Fibroblast of lung (primary cell): ENCODE results near the gene MAML2. TPM values are rescaled to one million over a fixed set of nuclear protein-coding genes. Genes with fewer than 3 reads are reported as not detected.
A peak's percentile ranks its signal among the peaks of the same experiment; 100 is the strongest.

Experiments used
- DNase-seq, 2 donors: peaks; one replicate each; pipeline versions ENCODE4 v3.0.0 to v3.0.0-alpha.2; 2010; ENCODE audit warnings: low read depth in 2 of 2
- H2AFZ ChIP-seq: 2 replicates; pipeline ENCODE4 v1.5.1; 2012; ENCODE audit warnings: low read length, control low read depth, inconsistent platforms
- H3K27ac ChIP-seq: 2 replicates; pipeline ENCODE4 v1.5.1; 2011; ENCODE audit warnings: low read length, control low read depth; ENCODE audit not compliant: insufficient read depth
- H3K27me3 ChIP-seq: 2 replicates; pipeline ENCODE4 v1.5.1; 2011; ENCODE audit warnings: mild to moderate bottlenecking, low read length; ENCODE audit not compliant: control insufficient read depth, insufficient read depth
- H3K36me3 ChIP-seq: 2 replicates; pipeline ENCODE4 v1.5.1; 2011; ENCODE audit warnings: low read length; ENCODE audit not compliant: control insufficient read depth, insufficient read depth
- H3K4me1 ChIP-seq: 2 replicates; pipeline ENCODE4 v1.5.1; 2011; ENCODE audit warnings: low read length; ENCODE audit not compliant: control insufficient read depth, insufficient read depth; ENCODE audit errors: extremely low read depth
- H3K4me2 ChIP-seq: 2 replicates; pipeline ENCODE4 v1.5.1; 2011; ENCODE audit warnings: low read length, control low read depth; ENCODE audit not compliant: insufficient read depth; ENCODE audit errors: extremely low read depth
- H3K4me3 ChIP-seq, 4 experiments: fragments of 200-600 bp in 1 of 4; sonication (generic) in 1 of 4; replicated peaks in 1 of 4; 2 replicates each; pipeline ENCODE4 v1.5.1; 2011 to 2016; ENCODE audit warnings: low read length in 4 of 4, low read depth in 3 of 4, mild to moderate bottlenecking in 3 of 4, control low read depth in 2 of 4, inconsistent platforms in 1 of 4, mixed read lengths in 1 of 4; ENCODE audit not compliant: insufficient read depth in 1 of 4; ENCODE audit errors: control extremely low read depth in 1 of 4
- H3K79me2 ChIP-seq: 2 replicates; pipeline ENCODE4 v1.5.1; 2012; ENCODE audit warnings: mild to moderate bottlenecking, low read length, inconsistent platforms; ENCODE audit not compliant: control insufficient read depth, insufficient read depth
- H3K9ac ChIP-seq: 2 replicates; pipeline ENCODE4 v1.5.1; 2011; ENCODE audit warnings: mild to moderate bottlenecking, low read length, control low read depth; ENCODE audit not compliant: insufficient read depth
- H3K9me3 ChIP-seq: 2 replicates; pipeline ENCODE4 v1.5.1; 2012; ENCODE audit warnings: low read depth, low read length; ENCODE audit not compliant: control insufficient read depth, insufficient read depth
- H4K20me1 ChIP-seq: 2 replicates; pipeline ENCODE4 v1.5.1; 2011; ENCODE audit warnings: low read length; ENCODE audit not compliant: control insufficient read depth, insufficient read depth; ENCODE audit errors: extremely low read depth
- EZH2 ChIP-seq: IDR thresholded peaks from 2 replicates; pipeline ENCODE4 v1.5.1; 2012; ENCODE audit warnings: low read length, control low read depth, mild to moderate bottlenecking; ENCODE audit errors: missing control alignments
- polyA plus RNA-seq, 2 donors: library from polyadenylated mRNA; depleted of rRNA in 1 of 2; stranded (reverse) in 1 of 2; unstranded in 1 of 2; fragments of >200 nt; gene quantifications; 2 replicates each; pipeline ENCODE4 v1.2.1, GENCODE V29; 2011 to 2012; ENCODE audit warnings: missing spikeins in 1 of 2
- total RNA-seq: library from RNA; depleted of rRNA; stranded (reverse); fragments of >200 nt; gene quantifications from 2 replicates; pipeline ENCODE4 v1.2.1, GENCODE V29; 2014
- TF ChIP-seq, protein P1 (sequence below), 2 donors: IDR thresholded peaks in 1 of 2; conservative IDR thresholded peaks in 1 of 2; 1 replicate in 1 of 2; 2 replicates in 1 of 2; pipeline ENCODE4 v1.5.1; 2011 to 2012; ENCODE audit warnings: low read length in 2 of 2, control low read depth in 1 of 2, inconsistent platforms in 1 of 2, low read depth in 1 of 2, mild to moderate bottlenecking in 1 of 2

Gene MAML2
- total and polyA plus RNA-seq, 2 donors (not counting 1 experiment from before 2014, with no cell fraction given), result 13.0 to 19.0 TPM

DNA sequence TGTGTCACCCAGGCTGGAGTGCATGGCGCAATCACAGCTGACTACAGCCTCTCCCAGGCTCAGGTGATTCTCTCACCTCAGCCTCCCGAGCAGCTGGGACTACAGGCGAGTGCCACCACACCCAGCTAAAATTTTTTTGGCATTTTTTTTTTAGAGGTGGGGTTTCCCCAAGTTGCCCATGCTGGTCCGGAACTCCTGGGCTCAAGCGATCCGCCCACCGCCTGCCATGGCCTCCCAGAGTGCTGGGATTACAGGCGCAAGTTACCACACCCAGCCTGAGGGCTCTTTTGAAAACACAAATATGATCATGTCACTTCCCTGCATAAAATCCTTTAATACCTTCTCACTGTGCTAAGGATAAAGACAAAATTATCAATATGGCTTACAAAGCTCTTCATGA is 88.1 kb downstream of the MAML2 start:
- H3K9ac ChIP-seq, result no peak overlapping the region
- peaks cover 21% of the 10 kb centered on the region for H3K79me2 ChIP-seq
- H2AFZ ChIP-seq, result no peak overlapping the region
- no peak overlapping the region for H3K4me3 ChIP-seq
- no peaks in the 10 kb centered on the region for H3K9me3 ChIP-seq
- no peak for TF ChIP-seq EZH2
- TF ChIP-seq, protein P1, sequence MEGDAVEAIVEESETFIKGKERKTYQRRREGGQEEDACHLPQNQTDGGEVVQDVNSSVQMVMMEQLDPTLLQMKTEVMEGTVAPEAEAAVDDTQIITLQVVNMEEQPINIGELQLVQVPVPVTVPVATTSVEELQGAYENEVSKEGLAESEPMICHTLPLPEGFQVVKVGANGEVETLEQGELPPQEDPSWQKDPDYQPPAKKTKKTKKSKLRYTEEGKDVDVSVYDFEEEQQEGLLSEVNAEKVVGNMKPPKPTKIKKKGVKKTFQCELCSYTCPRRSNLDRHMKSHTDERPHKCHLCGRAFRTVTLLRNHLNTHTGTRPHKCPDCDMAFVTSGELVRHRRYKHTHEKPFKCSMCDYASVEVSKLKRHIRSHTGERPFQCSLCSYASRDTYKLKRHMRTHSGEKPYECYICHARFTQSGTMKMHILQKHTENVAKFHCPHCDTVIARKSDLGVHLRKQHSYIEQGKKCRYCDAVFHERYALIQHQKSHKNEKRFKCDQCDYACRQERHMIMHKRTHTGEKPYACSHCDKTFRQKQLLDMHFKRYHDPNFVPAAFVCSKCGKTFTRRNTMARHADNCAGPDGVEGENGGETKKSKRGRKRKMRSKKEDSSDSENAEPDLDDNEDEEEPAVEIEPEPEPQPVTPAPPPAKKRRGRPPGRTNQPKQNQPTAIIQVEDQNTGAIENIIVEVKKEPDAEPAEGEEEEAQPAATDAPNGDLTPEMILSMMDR (conservative IDR thresholded peaks at IDR 0.05 in 1 of 2, IDR thresholded peaks at IDR 0.05 in 1 of 2; ENCODE audit: low read depth in 1 of 2, low read length in 2 of 2), result no peak
- H3K4me1 ChIP-seq, result peaks cover 20% of the 10 kb centered on the region
- no peak overlapping the region for H3K4me2 ChIP-seq
- DNase-seq, result no peak
- no peaks in the 10 kb centered on the region for H3K36me3 ChIP-seq
- no peak overlapping the region for H3K27ac ChIP-seq
- no peaks in the 10 kb centered on the region for H3K27me3 ChIP-seq
- no peaks in the 10 kb centered on the region for H4K20me1 ChIP-seq

DNA sequence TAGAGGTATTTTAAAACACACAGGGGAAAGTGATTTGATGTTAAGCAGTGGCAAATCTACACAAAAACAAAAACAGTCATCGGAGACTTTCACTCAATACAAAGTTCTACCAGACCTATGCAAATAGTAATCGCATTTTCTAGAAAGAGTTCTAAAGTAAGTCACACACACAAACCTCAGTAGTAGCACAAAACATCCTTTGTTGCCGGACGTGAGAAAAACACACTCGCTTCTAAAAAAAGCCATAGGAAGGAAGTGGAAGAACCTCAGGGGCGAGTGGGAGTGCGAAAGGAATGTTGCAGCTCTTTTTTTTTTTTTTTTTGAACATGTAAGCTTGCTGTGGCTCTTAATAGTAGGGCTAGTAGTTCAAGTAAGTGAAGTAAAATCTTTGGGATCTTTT is 88.9 kb downstream of the MAML2 start:
- Histone ChIP-seq H3K4me3 (no peak overlapping the region), H3K4me2 (peak overlapping the region; percentile 46), H3K36me3 (no peaks in the 10 kb centered on the region), H3K9me3 (no peaks in the 10 kb centered on the region), H4K20me1 (no peaks in the 10 kb centered on the region), H3K79me2 (peaks cover 25% of the 10 kb centered on the region), H3K9ac (no peak overlapping the region), H3K4me1 (peaks cover 13% of the 10 kb centered on the region), H2AFZ (no peak overlapping the region), H3K27ac (no peak overlapping the region), H3K27me3 (no peaks in the 10 kb centered on the region)
- no peak for TF ChIP-seq EZH2
- TF ChIP-seq, protein P1 (conservative IDR thresholded peaks at IDR 0.05 in 1 of 2, IDR thresholded peaks at IDR 0.05 in 1 of 2; ENCODE audit: low read depth in 1 of 2, low read length in 2 of 2), result no peak
- DNase-seq, result peak in 1 of 2 donors; percentile 90

DNA sequence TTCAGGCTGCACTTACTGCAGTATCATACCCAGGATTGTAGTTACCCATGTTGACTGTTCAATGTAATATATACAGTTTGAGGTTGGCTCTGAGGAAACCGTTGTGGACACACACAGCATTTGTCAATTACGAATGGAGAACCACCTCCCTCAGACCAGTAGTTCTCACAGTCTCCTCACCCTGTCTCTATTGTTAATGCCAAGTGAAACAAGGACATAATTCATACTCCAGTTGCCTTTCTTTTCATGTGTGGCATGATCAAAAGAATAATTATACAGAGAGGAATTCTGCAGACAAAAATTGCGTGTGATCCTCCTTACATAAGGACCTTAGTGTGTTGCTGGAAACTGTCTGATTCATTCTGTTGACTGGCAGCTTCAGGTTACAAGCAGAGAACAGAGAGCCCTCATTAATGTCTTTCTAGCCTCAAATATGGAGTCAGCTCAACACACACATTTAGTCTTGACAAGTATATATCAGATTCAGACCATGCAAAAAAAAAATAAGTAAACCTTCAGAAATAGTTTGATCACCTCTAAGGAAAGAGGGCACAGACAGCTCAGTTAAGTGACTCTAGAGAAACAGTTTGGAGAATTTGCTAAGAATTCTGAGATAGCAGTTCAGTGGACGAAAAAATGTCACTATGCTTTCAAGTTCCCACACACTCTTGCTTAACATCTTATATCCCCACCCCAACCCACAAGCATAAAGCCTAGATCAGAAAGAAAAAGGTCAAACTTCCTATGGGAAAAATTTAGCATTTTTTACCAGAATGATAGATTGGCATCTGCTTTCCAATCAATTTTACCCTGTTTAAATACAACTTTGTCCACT is 96.1 kb downstream of the MAML2 start:
- Histone ChIP-seq H3K9ac (no peak overlapping the region), H3K4me1 (peaks cover 20% of the 10 kb centered on the region), H3K27me3 (no peaks in the 10 kb centered on the region), H3K4me3 (no peak overlapping the region), H3K79me2 (peaks cover 25% of the 10 kb centered on the region), H3K36me3 (no peaks in the 10 kb centered on the region), H3K4me2 (peak overlapping the region; percentile 34), H4K20me1 (no peaks in the 10 kb centered on the region), H3K27ac (peak overlapping the region; percentile 40), H2AFZ (no peak overlapping the region), H3K9me3 (no peaks in the 10 kb centered on the region)
- no peak for TF ChIP-seq EZH2
- TF ChIP-seq, protein P1 (conservative IDR thresholded peaks at IDR 0.05 in 1 of 2, IDR thresholded peaks at IDR 0.05 in 1 of 2; ENCODE audit: low read depth in 1 of 2, low read length in 2 of 2), result no peak
- DNase-seq, result peak; percentile 63 to 88
